Activated CD8-positive, alpha-beta T cell treated with anti-CD3 and anti-CD28 coated beads for 36 hours (primary cell): Measurements from ENCODE around the gene MACROD1. TPM values are rescaled to one million over a fixed set of nuclear protein-coding genes. Genes with fewer than 3 reads are reported as not detected.

Experiments used
- ATAC-seq: fragments of 200-7000 bp; cut with Tn5 transposase; one replicate; pipeline ENCODE4 v1.10.0; 2021; ENCODE audit warnings: mild to moderate bottlenecking, moderate library complexity
- CTCF ChIA-PET: fragments of 350-600 bp; sonication (Branson Sonifier 250); formaldehyde crosslinking; loops from one replicate; lab custom pipeline; 2021; ENCODE audit warnings: antibody characterized with exemption; lab: Charles Lee
- POLR2A ChIA-PET: fragments of 350-600 bp; sonication (Branson Sonifier 250); formaldehyde crosslinking; loops from one replicate; lab custom pipeline; 2021; ENCODE audit warnings: antibody characterized with exemption; lab: Charles Lee
- DNase-seq: peaks from one replicate; pipeline ENCODE4 v3.0.0-alpha.2; 2020
- H3K27ac Mint-ChIP-seq: one replicate; pipeline ENCODE4 v1.8.0; 2021; ENCODE audit warnings: mild to moderate bottlenecking, mixed read lengths
- H3K27me3 Mint-ChIP-seq: one replicate; pipeline ENCODE4 v1.8.0; 2021; ENCODE audit warnings: mixed read lengths
- H3K36me3 Mint-ChIP-seq: one replicate; pipeline ENCODE4 v1.8.0; 2021; ENCODE audit warnings: low read depth, mixed read lengths
- H3K4me1 Mint-ChIP-seq: one replicate; pipeline ENCODE4 v1.8.0; 2021; ENCODE audit warnings: low read depth, mixed read lengths
- H3K4me3 Mint-ChIP-seq: one replicate; pipeline ENCODE4 v1.8.0; 2021; ENCODE audit warnings: mild to moderate bottlenecking, moderate library complexity, mixed read lengths
- H3K9me3 Mint-ChIP-seq: one replicate; pipeline ENCODE4 v1.8.0; 2021; ENCODE audit warnings: mixed read lengths
- intact Hi-C: fragments of 100-400 bp; cut with micrococcal nuclease; formaldehyde crosslinking; loops from one replicate; pipeline ENCODE4 v1.10.0; 2022
- total RNA-seq, 2 experiments: library from RNA; stranded (reverse); gene quantifications; one replicate each; pipeline ENCODE4 v1.2.3, GENCODE V29; 2021
- TF ChIP-seq, protein P1 (sequence below): fragments of 200-600 bp; IDR thresholded peaks from one replicate; pipeline ENCODE4 v1.8.0; 2022; ENCODE audit warnings: antibody characterized with exemption, mild to moderate bottlenecking

MACROD1 gene
- total RNA-seq, 2 experiments from 2014 or later, result 38.7 to 38.8 TPM

DNA sequence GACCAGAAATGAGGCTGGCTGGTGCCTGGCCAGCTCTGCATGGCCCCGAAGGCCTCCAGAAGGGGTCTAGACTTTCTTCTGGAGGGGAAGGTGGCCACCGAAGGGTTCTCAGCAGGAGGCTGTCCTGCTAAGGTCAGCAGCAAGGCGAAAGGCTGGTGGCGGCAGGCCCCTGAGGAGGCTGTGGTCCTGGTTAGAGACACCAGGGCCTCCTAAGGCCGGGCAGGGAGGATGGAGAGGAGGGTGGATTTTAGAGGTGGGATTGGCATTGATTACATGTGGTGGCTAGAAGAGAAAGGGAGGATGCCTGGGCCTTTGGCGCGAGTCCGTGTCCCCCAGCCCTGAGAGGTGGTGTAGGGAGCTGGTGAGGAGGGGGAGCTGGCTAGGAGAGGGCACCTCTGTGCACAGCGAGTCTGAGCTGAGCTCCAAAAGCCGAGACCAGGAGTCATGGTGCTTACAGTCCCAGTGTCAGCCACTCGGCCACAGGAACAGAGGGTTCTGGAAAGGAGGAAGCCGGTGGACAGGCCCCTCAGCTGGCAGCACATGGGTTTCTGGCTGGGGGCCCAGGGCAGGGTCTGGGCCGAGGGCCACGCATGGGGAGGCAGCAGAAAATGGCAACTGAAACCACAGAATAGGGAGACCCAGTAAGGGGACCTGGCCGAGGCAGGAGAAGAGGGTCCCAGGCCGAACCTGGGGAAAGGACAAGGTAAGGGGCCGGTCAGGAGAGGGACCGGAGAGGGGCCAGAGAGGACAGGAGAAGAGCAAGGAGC is 43.1 kb upstream of the MACROD1 start:
- no peaks in the 10 kb centered on the region for H3K9me3 Mint-ChIP-seq
- peak overlapping the region; percentile 92 for H3K4me3 Mint-ChIP-seq
- H3K4me1 Mint-ChIP-seq, result peaks cover 48% of the 10 kb centered on the region
- peak overlapping the region; percentile 97 for H3K27ac Mint-ChIP-seq
- no peak for ATAC-seq
- intact Hi-C loops, result no loop called here
- POLR2A ChIA-PET, result interaction anchor here (1.6 to 9.7 kb wide), 11 partner anchors 8 to 94 kb away, joined by 3 to 206 read pairs (median 33); partner anchors contain the start of genes DNAJC4, ESRRA, NUDT22 and PPP1R14B
- DNase-seq, result no peak
- CTCF ChIA-PET, result interaction anchor here (3.3 to 7.5 kb wide), 5 partner anchors 9 to 108 kb away, joined by 13 to 111 read pairs (median 42); partner anchors contain the start of genes CATSPERZ, NUDT22, PLCB3 and PRDX5
- H3K36me3 Mint-ChIP-seq, result peaks cover 68% of the 10 kb centered on the region
- no peaks in the 10 kb centered on the region for H3K27me3 Mint-ChIP-seq
- TF ChIP-seq, protein P1, sequence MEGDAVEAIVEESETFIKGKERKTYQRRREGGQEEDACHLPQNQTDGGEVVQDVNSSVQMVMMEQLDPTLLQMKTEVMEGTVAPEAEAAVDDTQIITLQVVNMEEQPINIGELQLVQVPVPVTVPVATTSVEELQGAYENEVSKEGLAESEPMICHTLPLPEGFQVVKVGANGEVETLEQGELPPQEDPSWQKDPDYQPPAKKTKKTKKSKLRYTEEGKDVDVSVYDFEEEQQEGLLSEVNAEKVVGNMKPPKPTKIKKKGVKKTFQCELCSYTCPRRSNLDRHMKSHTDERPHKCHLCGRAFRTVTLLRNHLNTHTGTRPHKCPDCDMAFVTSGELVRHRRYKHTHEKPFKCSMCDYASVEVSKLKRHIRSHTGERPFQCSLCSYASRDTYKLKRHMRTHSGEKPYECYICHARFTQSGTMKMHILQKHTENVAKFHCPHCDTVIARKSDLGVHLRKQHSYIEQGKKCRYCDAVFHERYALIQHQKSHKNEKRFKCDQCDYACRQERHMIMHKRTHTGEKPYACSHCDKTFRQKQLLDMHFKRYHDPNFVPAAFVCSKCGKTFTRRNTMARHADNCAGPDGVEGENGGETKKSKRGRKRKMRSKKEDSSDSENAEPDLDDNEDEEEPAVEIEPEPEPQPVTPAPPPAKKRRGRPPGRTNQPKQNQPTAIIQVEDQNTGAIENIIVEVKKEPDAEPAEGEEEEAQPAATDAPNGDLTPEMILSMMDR, result no peak

DNA sequence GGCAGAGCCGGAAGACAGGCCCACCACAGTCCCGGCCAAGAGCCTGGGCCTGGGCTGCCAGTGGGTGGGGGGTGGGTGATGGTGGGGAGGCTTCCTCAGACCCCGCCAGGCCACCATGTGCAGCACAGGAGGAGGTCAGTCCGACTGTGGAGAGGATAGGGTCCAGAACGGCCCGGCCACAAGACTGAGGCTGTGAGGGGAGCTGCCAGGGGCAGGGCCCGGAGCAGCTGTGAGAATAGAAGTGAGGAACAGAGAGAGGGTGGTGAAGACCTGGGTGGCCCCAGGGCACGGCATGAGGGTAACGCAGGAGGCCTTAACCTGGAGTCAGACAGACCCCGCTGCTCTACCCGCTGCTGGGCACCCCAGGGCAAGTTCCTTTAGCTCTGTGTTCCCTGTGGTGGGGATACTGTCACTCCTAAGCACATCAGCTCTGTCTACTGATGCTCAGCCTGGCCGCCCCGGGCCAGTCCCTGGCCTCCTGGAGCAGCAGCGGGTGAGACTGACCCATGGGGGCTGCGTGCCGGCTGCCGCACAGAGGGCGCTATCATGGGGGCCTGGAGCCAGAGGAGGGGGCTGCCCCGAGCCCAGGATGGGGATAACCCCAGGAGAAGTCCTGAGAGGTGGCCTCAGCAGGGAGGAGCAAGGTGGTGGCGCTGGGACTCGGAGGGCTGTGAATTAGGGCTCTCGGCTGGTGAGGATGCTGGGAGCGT is 42.3 kb upstream of the MACROD1 start:
- CTCF ChIA-PET, result interaction anchor here (3.3 to 7.5 kb wide), 7 partner anchors 10 to 109 kb away, joined by 13 to 111 read pairs (median 42); partner anchors contain the start of genes CATSPERZ, NUDT22, PLCB3 and PPP1R14B
- POLR2A ChIA-PET, result interaction anchor here (1.0 to 9.7 kb wide), 17 partner anchors 9 to 132 kb away, joined by 3 to 206 read pairs (median 9); partner anchors contain the start of genes CCDC88B, DNAJC4, ESRRA and NUDT22
- H3K9me3 Mint-ChIP-seq, result no peaks in the 10 kb centered on the region
- TF ChIP-seq, protein P1, result no peak
- ATAC-seq (no peak), DNase-seq (no peak)
- peak overlapping the region; percentile 92 for H3K4me3 Mint-ChIP-seq
- H3K27ac Mint-ChIP-seq, result peak overlapping the region; percentile 97
- peaks cover 52% of the 10 kb centered on the region for H3K4me1 Mint-ChIP-seq
- peaks cover 72% of the 10 kb centered on the region for H3K36me3 Mint-ChIP-seq
- intact Hi-C loops, result no loop called here
- H3K27me3 Mint-ChIP-seq, result no peaks in the 10 kb centered on the region

DNA sequence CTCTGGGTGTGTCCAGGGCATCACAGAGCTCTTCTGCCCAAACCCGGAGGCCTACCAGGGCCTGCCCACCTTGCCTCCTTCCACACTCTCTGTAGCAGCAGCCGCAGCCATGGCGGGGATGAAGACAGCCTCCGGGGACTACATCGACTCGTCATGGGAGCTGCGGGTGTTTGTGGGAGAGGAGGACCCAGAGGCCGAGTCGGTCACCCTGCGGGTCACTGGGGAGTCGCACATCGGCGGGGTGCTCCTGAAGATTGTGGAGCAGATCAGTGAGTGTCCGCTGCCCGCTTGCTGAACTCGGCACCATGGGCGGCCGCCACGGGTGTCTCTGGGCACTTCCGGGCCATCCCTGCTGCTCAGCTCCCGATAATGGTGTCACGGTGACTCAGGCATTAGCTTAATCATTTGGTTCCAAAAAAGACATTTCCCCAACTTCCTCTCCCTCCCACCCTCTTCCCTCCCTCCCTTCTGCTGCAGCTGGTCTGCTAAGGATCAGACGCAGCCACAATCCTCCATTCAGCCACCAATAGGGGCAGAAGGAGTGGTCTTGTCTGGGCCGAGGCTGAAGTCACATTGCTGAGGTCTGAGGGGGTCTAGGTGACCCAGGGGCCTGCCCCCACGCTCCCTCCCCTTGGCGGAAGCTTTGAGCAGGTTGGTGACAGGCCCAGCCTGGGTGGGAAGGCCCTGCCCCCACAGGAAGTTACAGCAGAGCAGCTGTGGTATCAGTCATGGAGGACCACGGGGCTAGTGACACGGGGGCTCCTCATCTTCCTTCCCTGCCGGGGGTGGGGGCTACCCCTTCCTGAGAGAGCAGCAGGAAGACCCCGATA is 41.6 kb upstream of the MACROD1 start:
- TF ChIP-seq, protein P1, result no peak
- ATAC-seq (peak; percentile 83), DNase-seq (peak; percentile 96)
- Mint-ChIP-seq H3K4me1 (peaks cover 52% of the 10 kb centered on the region), H3K4me3 (peak overlapping the region; percentile 92), H3K36me3 (peaks cover 75% of the 10 kb centered on the region), H3K9me3 (no peaks in the 10 kb centered on the region), H3K27me3 (no peaks in the 10 kb centered on the region), H3K27ac (peak overlapping the region; percentile 97)
- ChIA-PET POLR2A (interaction anchor here (0.6 to 9.7 kb wide), 30 partner anchors 10 to 527 kb away, joined by 3 to 206 read pairs (median 5); partner anchors contain the start of genes CCDC88B, DNAJC4, ESRRA and MACROD1), CTCF (interaction anchor here (1.1 to 7.5 kb wide), 10 partner anchors 10 to 148 kb away, joined by 3 to 111 read pairs (median 34); partner anchors contain the start of genes CATSPERZ, NUDT22, PLCB3 and PPP1R14B)
- intact Hi-C loops, result no loop called here

DNA sequence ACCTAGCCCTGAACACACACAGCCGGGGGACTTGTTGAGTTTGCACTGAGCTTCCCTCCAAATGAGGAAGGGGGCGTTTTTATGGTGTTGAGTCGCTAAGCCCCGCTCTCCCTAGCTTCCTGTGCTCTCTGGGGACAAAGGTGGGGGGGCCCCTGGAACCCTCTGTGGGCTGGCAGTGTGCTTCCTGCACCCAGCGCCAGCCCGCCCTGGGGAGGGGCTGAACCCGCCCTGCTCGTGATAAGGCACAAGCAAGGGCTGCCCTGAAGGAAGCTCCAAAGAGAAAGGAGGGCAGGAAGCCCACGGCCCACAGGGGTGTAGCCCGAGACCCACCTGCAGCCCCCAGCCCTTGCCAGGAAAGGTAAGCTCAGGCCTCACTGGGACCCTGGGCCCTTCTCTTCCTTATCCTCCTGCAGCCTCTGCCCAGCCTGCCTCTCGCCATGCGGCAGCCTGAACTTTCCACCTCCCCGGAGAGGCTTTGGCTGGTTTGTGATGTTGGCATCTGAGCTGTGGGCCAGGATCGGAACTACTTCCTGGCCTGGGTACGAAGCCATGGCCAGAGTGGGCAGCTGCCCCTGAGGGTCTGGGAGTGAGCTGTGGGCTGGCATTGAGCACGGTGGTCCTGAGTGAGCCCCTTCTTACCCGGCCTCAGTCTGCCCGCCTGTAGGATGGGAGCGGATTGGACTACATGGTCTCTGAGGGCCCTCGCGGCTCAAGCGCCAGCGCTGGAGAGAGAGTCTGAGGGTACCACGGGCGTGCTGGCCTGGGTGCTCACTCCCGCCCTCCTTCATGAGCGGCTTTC is 40.7 kb upstream of the MACROD1 start, which contains the start of gene FERMT3:
TSS of gene FERMT3 (plus strand) at position 265 of the 799 bp plus-strand sequence. CDS start 644 bp downstream, outside the sequence.
- intact Hi-C loops, result no loop called here
- ChIA-PET POLR2A (interaction anchor here (0.5 to 9.7 kb wide), 37 partner anchors 9 to 528 kb away, joined by 3 to 206 read pairs (median 4); partner anchors contain the start of genes CCDC88B, DNAJC4, ESRRA and MACROD1), CTCF (interaction anchor here (0.9 to 7.5 kb wide), 14 partner anchors 9 to 148 kb away, joined by 3 to 111 read pairs (median 9); partner anchors contain the start of genes CATSPERZ, NUDT22, PLCB3 and PPP1R14B)
- ATAC-seq, result peak; percentile 62
- H3K27me3 Mint-ChIP-seq, result no peaks in the 10 kb centered on the region
- peaks cover 73% of the 10 kb centered on the region for H3K36me3 Mint-ChIP-seq
- peaks cover 48% of the 10 kb centered on the region for H3K4me1 Mint-ChIP-seq
- peak within 1 kb of the TSS; percentile 92 for H3K4me3 Mint-ChIP-seq
- TF ChIP-seq, protein P1, result no peak
- peak within 1 kb of the TSS; percentile 97 for H3K27ac Mint-ChIP-seq
- peak; percentile 90 for DNase-seq
- H3K9me3 Mint-ChIP-seq, result no peaks in the 10 kb centered on the region
